ENCODE results near the gene PCDHGB3. TPM values are rescaled to one million over a fixed set of nuclear protein-coding genes. Genes with fewer than 3 reads are reported as not detected.
A peak's percentile ranks its signal among the peaks of the same experiment; 100 is the strongest.

Gene PCDHGB3
- total and polyA plus RNA-seq, 8 donors = 0.06 to 8.8 (median 3.1) TPM; not detected in 1

GRCh38 chr5:141417494-141418172 is 47.6 kb downstream of the PCDHGB3 start, which contains the start of gene PCDHGB7:
Gene PCDHGB7, plus strand, starts transcription at chr5:141417677. Its CDS starts 183 bp downstream, at chr5:141417860.
- Histone ChIP-seq H3K36me3 (peaks cover 0 to 18% (median 2%) of the 10 kb centered on the region in 4 donors), H3K4me1 (peaks cover 0 to 41% (median 9%) of the 10 kb centered on the region in 4 donors), H3K27me3 (peaks cover 0 to 85% (median 23%) of the 10 kb centered on the region in 3 donors), H3K9me3 (peaks cover 67 to 99% (median 94%) of the 10 kb centered on the region in 4 donors), H3K4me3 (peak within 1 kb of the TSS; percentile 31 to 49 (median 40)), H3K27ac (peak within 1 kb of the TSS in 2 of 5 donors; percentile 17 to 49)
- intact Hi-C loops (cut with DNase I; ENCODE audit: low total_unique reads) = loop anchor here (10.0 kb wide), 1 partner anchor 107 kb away; no protein-coding TSS in a partner anchor
- DNase-seq = peak; percentile 63 to 83
- WGBS, 5 donors = 7 to 15% (median 12%) methylated on average over 41 to 46 of the region's 47 CpGs
- peak in 5 of 7 experiments; percentile 8 to 52 (median 22) for TF ChIP-seq CTCF (IDR thresholded peaks at IDR 0.05)

GRCh38 chr5:141419074-141419880 is 49.2 kb downstream of the PCDHGB3 start:
- H3K4me1 ChIP-seq = peaks cover 0 to 34% (median 9%) of the 10 kb centered on the region in 4 donors
- no peak for DNase-seq
- intact Hi-C loops (cut with DNase I; ENCODE audit: low total_unique reads) = loop anchor here (10.0 kb wide), 1 partner anchor 106 kb away; no protein-coding TSS in a partner anchor
- H3K27ac ChIP-seq = no peak overlapping the region
- 25 to 33% (median 28%) methylated on average over 54 to 74 of the region's 74 CpGs for WGBS, 5 donors
- H3K4me3 ChIP-seq = no peak overlapping the region
- H3K36me3 ChIP-seq = peaks cover 0 to 20% (median 0%) of the 10 kb centered on the region in 4 donors
- peaks cover 0 to 77% (median 24%) of the 10 kb centered on the region in 3 donors for H3K27me3 ChIP-seq
- TF ChIP-seq POLR2A (IDR thresholded peaks at IDR 0.05) = no peak
- no peak for TF ChIP-seq CTCF (IDR thresholded peaks at IDR 0.05)
- no peak for TF ChIP-seq EP300 (IDR thresholded peaks at IDR 0.05)
- no peak for TF ChIP-seq POLR2AphosphoS5 (IDR thresholded peaks at IDR 0.05)
- H3K9me3 ChIP-seq = peaks cover 65 to 99% (median 94%) of the 10 kb centered on the region in 4 donors

GRCh38 chr5:141420855-141421488 is 50.9 kb downstream of the PCDHGB3 start, which contains the start of gene PCDHGA11:
Gene PCDHGA11, plus strand, starts transcription at chr5:141421051. Its CDS starts 177 bp downstream, at chr5:141421228.
- H3K36me3 ChIP-seq = peaks cover 0 to 25% (median under 1%) of the 10 kb centered on the region in 4 donors
- H3K27me3 ChIP-seq = peaks cover 0 to 72% (median 20%) of the 10 kb centered on the region in 3 donors
- peak within 1 kb of the TSS; percentile 9 to 35 (median 23) for H3K4me3 ChIP-seq
- intact Hi-C loops (cut with DNase I; ENCODE audit: low total_unique reads) = no loop called here
- no peak within 1 kb of the TSS for H3K27ac ChIP-seq
- peaks cover 61 to 100% (median 96%) of the 10 kb centered on the region in 4 donors for H3K9me3 ChIP-seq
- H3K4me1 ChIP-seq = peaks cover 0 to 29% (median 9%) of the 10 kb centered on the region in 4 donors
- DNase-seq = peak in 1 of 2 donors; percentile 60
- WGBS, 5 donors = 9 to 17% (median 11%) methylated on average over 35 to 42 of the region's 42 CpGs
- TF ChIP-seq CTCF (IDR thresholded peaks at IDR 0.05) (peak in 1 of 7 experiments; percentile 23), POLR2AphosphoS5 (IDR thresholded peaks at IDR 0.05) (no peak)

- Histone ChIP-seq H3K36me3 (peaks cover 0 to 29% (median 3%) of the 10 kb centered on the region in 4 donors), H3K9me3 (peaks cover 66 to 100% (median 97%) of the 10 kb centered on the region in 4 donors), H3K27ac (no peak overlapping the region), H3K4me3 (peak overlapping the region; percentile 9 to 35 (median 23)), H3K4me1 (peaks cover 0 to 29% (median 9%) of the 10 kb centered on the region in 4 donors), H3K27me3 (peaks cover 0 to 75% (median 20%) of the 10 kb centered on the region in 3 donors)
- DNase-seq = no peak
- 9 to 15% (median 10%) methylated on average over 13 of the region's 13 CpGs for WGBS, 5 donors
- TF ChIP-seq POLR2A (IDR thresholded peaks at IDR 0.05) = no peak
- TF ChIP-seq EP300 (IDR thresholded peaks at IDR 0.05) = no peak
- no peak for TF ChIP-seq CTCF (IDR thresholded peaks at IDR 0.05)
- no peak for TF ChIP-seq POLR2AphosphoS5 (IDR thresholded peaks at IDR 0.05)
- intact Hi-C loops (cut with DNase I; ENCODE audit: low total_unique reads) = no loop called here
Measured at GRCh38 chr5:141421489-141421855, 51.4 kb downstream of the PCDHGB3 start.
